Measurements from ENCODE around the gene DSN1.

DSN1 gene

DNA sequence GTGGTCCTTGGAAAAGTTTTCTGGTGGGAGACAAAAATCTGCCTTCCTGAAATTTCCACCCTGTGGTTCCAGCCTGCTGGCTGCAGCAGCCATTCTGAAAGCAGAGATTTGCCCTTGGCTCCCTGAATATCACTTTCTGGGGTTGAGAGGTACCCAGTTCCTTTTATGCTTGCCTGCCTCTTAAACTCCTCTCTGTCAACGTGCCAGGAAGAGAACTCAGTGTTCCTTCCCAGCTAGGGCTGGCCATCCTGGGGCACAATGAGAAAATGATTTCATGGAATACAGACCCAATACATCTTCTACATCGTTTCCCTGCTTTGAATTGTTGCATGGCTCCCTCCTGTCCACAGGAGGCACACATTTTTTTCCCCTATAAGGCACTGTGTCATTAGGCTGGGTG, 1.6 kb upstream of the DSN1 start:
- Histone ChIP-seq H2BK5ac (ENCODE audit: low read length) (no peak overlapping the region), H2BK15ac (ENCODE audit: low read length) (no peak overlapping the region), H3K18ac (ENCODE audit: low read length) (no peak overlapping the region), H4K91ac (ENCODE audit: low read depth, low read length, poor library complexity) (no peak overlapping the region), H3K4me1 (ENCODE audit: control insufficient read depth in 2 of 2, insufficient read depth in 1 of 2, low read depth in 1 of 2, low read length in 2 of 2) (peaks cover 3 to 4% of the 10 kb centered on the region in 2 donors), H3K36me3 (replicated peaks in 1 of 2; ENCODE audit: control insufficient read depth in 2 of 2, insufficient read depth in 2 of 2, low read length in 2 of 2) (peaks cover 2 to 15% of the 10 kb centered on the region in 2 donors), H3K4ac (ENCODE audit: low read length) (no peak overlapping the region), H3K9me3 (replicated peaks in 1 of 2; ENCODE audit: control insufficient read depth in 2 of 2, insufficient read depth in 1 of 2, low read depth in 1 of 2, low read length in 2 of 2) (no peaks in the 10 kb centered on the region), H3K23ac (ENCODE audit: low read depth, low read length, poor library complexity) (no peak overlapping the region), H3K14ac (ENCODE audit: low read length) (no peak overlapping the region), H2BK120ac (ENCODE audit: low read depth, low read length) (no peak overlapping the region), H3K4me2 (ENCODE audit: insufficient read depth, low read length, poor library complexity, severe bottlenecking) (no peak overlapping the region), H3K27ac (replicated peaks; ENCODE audit: low read length) (no peak overlapping the region), H3K4me3 (ENCODE audit: low read length in 2 of 2) (no peak overlapping the region), H2BK12ac (ENCODE audit: low read length) (no peak overlapping the region), H2AFZ (ENCODE audit: low read length) (no peak overlapping the region), H3K79me1 (ENCODE audit: low read depth, low read length) (peaks cover 2% of the 10 kb centered on the region), H4K8ac (ENCODE audit: low read depth, low read length) (no peak overlapping the region), H3K9ac (ENCODE audit: low read depth, low read length, poor library complexity) (no peak overlapping the region), H3K27me3 (ENCODE audit: control insufficient read depth in 3 of 3, insufficient read depth in 3 of 3, low read depth in 1 of 3, low read length in 3 of 3) (no peaks in the 10 kb centered on the region), H2AK5ac (ENCODE audit: low read depth, low read length) (no peak overlapping the region)
- WGBS, 2 donors (ENCODE audit: extremely low coverage in 2 of 2, insufficient read length in 2 of 2, insufficient replicate concordance in 1 of 2) = no CpG with 5 or more reads among the region's 2 CpGs
- DNase-seq (ENCODE audit: low spot score) = no peak

DNA sequence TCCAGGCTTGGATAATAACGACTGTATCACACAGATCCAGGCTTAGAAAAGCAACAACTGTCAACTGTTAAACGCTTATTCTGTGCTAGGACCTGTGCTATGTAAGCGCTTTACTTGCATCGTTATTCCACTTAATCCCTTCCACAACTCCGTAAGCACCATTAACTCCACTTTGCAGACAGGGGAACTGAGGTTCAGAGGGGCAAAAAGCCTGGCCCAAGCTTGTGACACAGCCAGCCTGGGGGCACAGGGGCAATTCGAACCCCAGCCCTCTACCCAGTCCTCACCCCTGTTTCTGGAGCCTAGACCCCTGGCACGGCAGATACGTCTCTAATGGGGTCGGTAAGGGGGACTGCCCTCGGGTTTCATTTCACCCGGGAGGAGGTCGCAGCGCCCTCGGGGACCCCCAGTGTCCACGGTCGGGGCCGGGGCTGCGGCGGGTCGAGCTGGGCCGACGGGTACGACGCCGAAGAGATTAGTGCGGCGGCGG, 411 bp downstream of the DSN1 start:
- Histone ChIP-seq H3K23ac (ENCODE audit: low read depth, low read length, poor library complexity) (peak overlapping the region; percentile 76), H2AK5ac (ENCODE audit: low read depth, low read length) (no peak overlapping the region), H3K27me3 (ENCODE audit: control insufficient read depth in 3 of 3, insufficient read depth in 3 of 3, low read depth in 1 of 3, low read length in 3 of 3) (no peaks in the 10 kb centered on the region), H2BK12ac (ENCODE audit: low read length) (no peak overlapping the region), H3K14ac (ENCODE audit: low read length) (peak overlapping the region; percentile 14), H3K4me3 (ENCODE audit: low read length in 2 of 2) (peak overlapping the region; percentile 69 to 84), H2BK5ac (ENCODE audit: low read length) (peak overlapping the region; percentile 84), H3K4ac (ENCODE audit: low read length) (no peak overlapping the region), H3K18ac (ENCODE audit: low read length) (peak overlapping the region; percentile 96), H2BK120ac (ENCODE audit: low read depth, low read length) (no peak overlapping the region), H4K91ac (ENCODE audit: low read depth, low read length, poor library complexity) (no peak overlapping the region), H3K79me1 (ENCODE audit: low read depth, low read length) (peaks cover 2% of the 10 kb centered on the region), H3K4me2 (ENCODE audit: insufficient read depth, low read length, poor library complexity, severe bottlenecking) (peak overlapping the region; percentile 78), H3K9me3 (replicated peaks in 1 of 2; ENCODE audit: control insufficient read depth in 2 of 2, insufficient read depth in 1 of 2, low read depth in 1 of 2, low read length in 2 of 2) (no peaks in the 10 kb centered on the region), H2BK15ac (ENCODE audit: low read length) (no peak overlapping the region), H3K4me1 (ENCODE audit: control insufficient read depth in 2 of 2, insufficient read depth in 1 of 2, low read depth in 1 of 2, low read length in 2 of 2) (peaks cover 3 to 4% of the 10 kb centered on the region in 2 donors), H3K9ac (ENCODE audit: low read depth, low read length, poor library complexity) (peak overlapping the region; percentile 95), H2AFZ (ENCODE audit: low read length) (peak overlapping the region; percentile 99), H3K36me3 (replicated peaks in 1 of 2; ENCODE audit: control insufficient read depth in 2 of 2, insufficient read depth in 2 of 2, low read length in 2 of 2) (peaks cover 2 to 25% of the 10 kb centered on the region in 2 donors), H4K8ac (ENCODE audit: low read depth, low read length) (no peak overlapping the region), H3K27ac (replicated peaks; ENCODE audit: low read length) (no peak overlapping the region)
- no CpG with 5 or more reads among the region's 28 CpGs for WGBS, 2 donors (ENCODE audit: extremely low coverage in 2 of 2, insufficient read length in 2 of 2, insufficient replicate concordance in 1 of 2)
- DNase-seq (ENCODE audit: low spot score) = no peak

DNA sequence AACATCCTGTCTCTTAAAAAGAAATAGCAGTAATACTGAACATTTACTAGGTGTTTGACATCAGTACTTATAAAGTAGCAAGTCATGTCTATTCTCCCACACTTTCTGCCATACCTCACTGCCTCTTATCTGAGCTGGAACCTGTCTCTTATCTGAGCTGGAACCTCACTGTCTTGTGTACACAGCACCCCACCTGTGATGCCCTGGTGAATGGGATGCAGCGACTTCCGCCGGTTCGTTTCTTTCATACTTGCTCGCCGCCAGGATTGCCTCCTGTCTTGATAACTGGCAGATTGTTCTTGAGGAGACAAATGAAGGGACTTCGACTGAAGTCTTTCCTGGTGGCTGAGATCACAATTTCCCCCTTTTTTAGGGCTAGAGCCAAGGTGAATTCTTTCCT, 2.9 kb downstream of the DSN1 start:
- Histone ChIP-seq H2BK12ac (ENCODE audit: low read length) (no peak overlapping the region), H3K36me3 (replicated peaks in 1 of 2; ENCODE audit: control insufficient read depth in 2 of 2, insufficient read depth in 2 of 2, low read length in 2 of 2) (peaks cover 7 to 47% of the 10 kb centered on the region in 2 donors), H3K9me3 (replicated peaks in 1 of 2; ENCODE audit: control insufficient read depth in 2 of 2, insufficient read depth in 1 of 2, low read depth in 1 of 2, low read length in 2 of 2) (no peaks in the 10 kb centered on the region), H3K27me3 (ENCODE audit: control insufficient read depth in 3 of 3, insufficient read depth in 3 of 3, low read depth in 1 of 3, low read length in 3 of 3) (no peaks in the 10 kb centered on the region), H2AFZ (ENCODE audit: low read length) (no peak overlapping the region), H2BK120ac (ENCODE audit: low read depth, low read length) (no peak overlapping the region), H2BK15ac (ENCODE audit: low read length) (no peak overlapping the region), H3K23ac (ENCODE audit: low read depth, low read length, poor library complexity) (no peak overlapping the region), H3K9ac (ENCODE audit: low read depth, low read length, poor library complexity) (no peak overlapping the region), H3K27ac (replicated peaks; ENCODE audit: low read length) (no peak overlapping the region), H2BK5ac (ENCODE audit: low read length) (no peak overlapping the region), H4K8ac (ENCODE audit: low read depth, low read length) (no peak overlapping the region), H3K4me1 (ENCODE audit: control insufficient read depth in 2 of 2, insufficient read depth in 1 of 2, low read depth in 1 of 2, low read length in 2 of 2) (peaks cover 1 to 3% of the 10 kb centered on the region in 2 donors), H3K18ac (ENCODE audit: low read length) (no peak overlapping the region), H3K79me1 (ENCODE audit: low read depth, low read length) (peaks cover 2% of the 10 kb centered on the region), H2AK5ac (ENCODE audit: low read depth, low read length) (no peak overlapping the region), H4K91ac (ENCODE audit: low read depth, low read length, poor library complexity) (no peak overlapping the region), H3K4me3 (ENCODE audit: low read length in 2 of 2) (no peak overlapping the region), H3K4ac (ENCODE audit: low read length) (no peak overlapping the region), H3K4me2 (ENCODE audit: insufficient read depth, low read length, poor library complexity, severe bottlenecking) (no peak overlapping the region), H3K14ac (ENCODE audit: low read length) (no peak overlapping the region)
- no peak for DNase-seq (ENCODE audit: low spot score)
- WGBS, 2 donors (ENCODE audit: extremely low coverage in 2 of 2, insufficient read length in 2 of 2, insufficient replicate concordance in 1 of 2) = no CpG with 5 or more reads among the region's 7 CpGs

DNA sequence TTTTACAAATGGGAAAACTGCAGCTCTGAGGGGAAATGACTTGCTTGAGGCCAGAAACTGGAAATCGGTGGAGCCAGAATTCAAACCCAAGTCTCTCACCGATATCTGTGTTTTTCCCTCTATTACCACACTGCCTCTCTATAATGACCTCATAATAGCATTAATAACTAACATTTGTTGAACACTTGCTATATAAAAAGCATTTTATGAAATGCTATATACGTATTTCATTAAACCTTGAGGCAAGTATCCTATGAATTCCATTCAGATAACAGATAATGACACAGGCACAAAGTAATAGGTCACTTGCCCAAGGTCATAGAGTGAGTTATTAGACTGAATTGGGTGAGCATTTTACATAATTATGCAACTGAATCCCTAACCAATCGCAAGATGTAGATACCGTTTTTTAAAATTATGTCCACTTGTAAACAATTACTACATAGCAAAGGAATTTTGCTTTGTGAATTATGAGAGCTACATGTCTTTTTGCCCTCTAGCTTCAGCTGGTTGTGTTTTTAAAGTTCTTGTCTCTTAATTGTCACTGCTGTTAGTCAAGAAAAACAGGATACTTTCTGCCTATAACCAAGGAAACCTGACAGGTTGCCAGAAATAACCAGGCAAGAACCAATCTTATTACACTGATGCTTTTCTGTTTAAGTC, 4.7 kb downstream of the DSN1 start:
- Histone ChIP-seq H3K4ac (ENCODE audit: low read length) (no peak overlapping the region), H2BK5ac (ENCODE audit: low read length) (no peak overlapping the region), H3K36me3 (replicated peaks in 1 of 2; ENCODE audit: control insufficient read depth in 2 of 2, insufficient read depth in 2 of 2, low read length in 2 of 2) (peaks cover 7 to 58% of the 10 kb centered on the region in 2 donors), H3K14ac (ENCODE audit: low read length) (no peak overlapping the region), H3K79me1 (ENCODE audit: low read depth, low read length) (peaks cover 2% of the 10 kb centered on the region), H4K91ac (ENCODE audit: low read depth, low read length, poor library complexity) (no peak overlapping the region), H2AK5ac (ENCODE audit: low read depth, low read length) (no peak overlapping the region), H3K18ac (ENCODE audit: low read length) (no peak overlapping the region), H3K27ac (replicated peaks; ENCODE audit: low read length) (no peak overlapping the region), H3K4me2 (ENCODE audit: insufficient read depth, low read length, poor library complexity, severe bottlenecking) (no peak overlapping the region), H2BK120ac (ENCODE audit: low read depth, low read length) (no peak overlapping the region), H2BK12ac (ENCODE audit: low read length) (no peak overlapping the region), H4K8ac (ENCODE audit: low read depth, low read length) (no peak overlapping the region), H3K4me1 (ENCODE audit: control insufficient read depth in 2 of 2, insufficient read depth in 1 of 2, low read depth in 1 of 2, low read length in 2 of 2) (peaks cover 1 to 3% of the 10 kb centered on the region in 2 donors), H3K9ac (ENCODE audit: low read depth, low read length, poor library complexity) (no peak overlapping the region), H2AFZ (ENCODE audit: low read length) (no peak overlapping the region), H3K27me3 (ENCODE audit: control insufficient read depth in 3 of 3, insufficient read depth in 3 of 3, low read depth in 1 of 3, low read length in 3 of 3) (no peaks in the 10 kb centered on the region), H3K4me3 (ENCODE audit: low read length in 2 of 2) (no peak overlapping the region), H3K23ac (ENCODE audit: low read depth, low read length, poor library complexity) (no peak overlapping the region), H2BK15ac (ENCODE audit: low read length) (no peak overlapping the region), H3K9me3 (replicated peaks in 1 of 2; ENCODE audit: control insufficient read depth in 2 of 2, insufficient read depth in 1 of 2, low read depth in 1 of 2, low read length in 2 of 2) (no peaks in the 10 kb centered on the region)
- no CpG with 5 or more reads among the region's 5 CpGs for WGBS, 2 donors (ENCODE audit: extremely low coverage in 2 of 2, insufficient read length in 2 of 2, insufficient replicate concordance in 1 of 2)
- no peak for DNase-seq (ENCODE audit: low spot score)
